ENCODE measurements around the gene RGS8.

GRCh38 chr1:182652933-182653332 lies 31.5 kb downstream of the RGS8 start:
- TF ChIP-seq CTCF (IDR thresholded peaks at IDR 0.05) (no peak), POLR2A (IDR thresholded peaks at IDR 0.05) (no peak)

Data from heart left ventricle (tissue), 13 donors.